ENCODE results near the gene MOV10. TPM values are rescaled to one million over a fixed set of nuclear protein-coding genes. Genes with fewer than 3 reads are reported as not detected.

MOV10 gene
- total and polyA plus RNA-seq, 2 of the 13 experiments (the other 11 are each of a cell fraction or from before 2014, with no cell fraction given): 56.4 to 58.2 TPM

DNA sequence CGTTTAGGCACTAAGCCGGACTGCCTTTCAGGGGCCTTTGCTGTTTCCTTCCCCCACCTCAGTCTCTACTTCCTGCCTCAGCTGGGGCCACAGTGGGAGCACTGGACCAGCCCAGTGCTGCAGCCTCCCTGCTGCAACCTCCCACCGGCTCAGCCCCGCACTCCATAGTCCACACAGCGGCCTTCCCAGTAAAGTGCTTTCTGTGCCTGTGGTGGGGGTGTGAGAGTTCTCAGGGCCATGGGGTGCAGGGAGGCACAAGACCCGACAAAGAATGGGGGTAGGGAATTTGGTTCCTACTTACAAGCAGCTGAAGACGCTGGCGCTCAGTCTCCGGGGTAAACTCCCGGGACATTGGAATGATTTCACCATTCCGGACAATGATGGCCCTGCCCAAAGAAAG is 37.2 kb downstream of the MOV10 start:
- DNase-seq (ENCODE audit: low spot score) (no peak), ATAC-seq (no peak), FAIRE-seq (no peak)
- Histone ChIP-seq H3K4me2 (ENCODE audit: low read depth, low read length) (no peak overlapping the region), H3K27ac (ENCODE audit: extremely low read length, insufficient read depth, low read length) (no peak overlapping the region), H3K27me3 (ENCODE audit: control insufficient read depth in 1 of 2, insufficient read depth in 2 of 2, low read length in 2 of 2) (peaks cover 11 to 69% of the 10 kb centered on the region in 2 experiments), H3K9me3 (ENCODE audit: low read length) (no peaks in the 10 kb centered on the region), H4K20me1 (ENCODE audit: insufficient read depth, low read length) (peaks cover 5% of the 10 kb centered on the region; the same call in 1 of the 2 replicates), H3K79me2 (ENCODE audit: insufficient read depth, low read length) (peaks cover under 1% of the 10 kb centered on the region), H2AFZ (ENCODE audit: low read length) (no peak overlapping the region), H3K36me3 (replicated peaks in 1 of 2; ENCODE audit: control insufficient read depth in 1 of 2, insufficient read depth in 2 of 2, low read length in 2 of 2) (no peaks in the 10 kb centered on the region), H3K4me3 (replicated peaks in 1 of 3; ENCODE audit: insufficient read depth in 1 of 3, low read depth in 2 of 3, low read length in 3 of 3) (no peak overlapping the region), H3K4me1 (ENCODE audit: insufficient read depth, low read length) (peaks cover 40% of the 10 kb centered on the region), H3K9ac (ENCODE audit: insufficient read depth, low read depth, low read length) (no peak overlapping the region)
- TF ChIP-seq RBFOX2 (IDR thresholded peaks at IDR 0.05; ENCODE audit: low read depth, low read length) (no peak), NCOA2 (CRISPR knock-in tag; IDR thresholded peaks at IDR 0.05) (no peak), ZNF232 (CRISPR knock-in tag; IDR thresholded peaks at IDR 0.05; ENCODE audit: borderline replicate concordance) (no peak)
- TF ChIP-seq, protein P1, sequence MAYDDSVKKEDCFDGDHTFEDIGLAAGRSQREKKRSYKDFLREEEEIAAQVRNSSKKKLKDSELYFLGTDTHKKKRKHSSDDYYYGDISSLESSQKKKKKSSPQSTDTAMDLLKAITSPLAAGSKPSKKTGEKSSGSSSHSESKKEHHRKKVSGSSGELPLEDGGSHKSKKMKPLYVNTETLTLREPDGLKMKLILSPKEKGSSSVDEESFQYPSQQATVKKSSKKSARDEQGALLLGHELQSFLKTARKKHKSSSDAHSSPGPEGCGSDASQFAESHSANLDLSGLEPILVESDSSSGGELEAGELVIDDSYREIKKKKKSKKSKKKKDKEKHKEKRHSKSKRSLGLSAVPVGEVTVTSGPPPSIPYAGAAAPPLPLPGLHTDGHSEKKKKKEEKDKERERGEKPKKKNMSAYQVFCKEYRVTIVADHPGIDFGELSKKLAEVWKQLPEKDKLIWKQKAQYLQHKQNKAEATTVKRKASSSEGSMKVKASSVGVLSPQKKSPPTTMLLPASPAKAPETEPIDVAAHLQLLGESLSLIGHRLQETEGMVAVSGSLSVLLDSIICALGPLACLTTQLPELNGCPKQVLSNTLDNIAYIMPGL (CRISPR knock-in tag; IDR thresholded peaks at IDR 0.05; ENCODE audit: borderline replicate concordance in 1 of 2, low read depth in 1 of 2): no peak
- intact Hi-C loops (cut with micrococcal nuclease; ENCODE audit: unreplicated experiment) (no loop called here), in situ Hi-C loops (cut with HindIII; ENCODE audit: extremely low pct_ligation_motif_present, low pct_unique_long_range_greater_than_20kb) (loop anchor here (25.0 kb wide), 1 partner anchor 326 kb away; no protein-coding TSS in a partner anchor)
- BruUV-seq (replicated peaks): no TSS peak
- ChIA-PET POLR2A (interaction anchor here (1.4 kb wide), 1 partner anchor 16 kb away, joined by 3 read pairs; no protein-coding TSS in a partner anchor), CTCF (ENCODE audit: low intra/inter-chr PET ratio, low total read pairs) (no interaction called here)
- WGBS (ENCODE audit: low lambda C conversion rate): 66% methylated on average over 9 of the region's 11 CpGs

DNA sequence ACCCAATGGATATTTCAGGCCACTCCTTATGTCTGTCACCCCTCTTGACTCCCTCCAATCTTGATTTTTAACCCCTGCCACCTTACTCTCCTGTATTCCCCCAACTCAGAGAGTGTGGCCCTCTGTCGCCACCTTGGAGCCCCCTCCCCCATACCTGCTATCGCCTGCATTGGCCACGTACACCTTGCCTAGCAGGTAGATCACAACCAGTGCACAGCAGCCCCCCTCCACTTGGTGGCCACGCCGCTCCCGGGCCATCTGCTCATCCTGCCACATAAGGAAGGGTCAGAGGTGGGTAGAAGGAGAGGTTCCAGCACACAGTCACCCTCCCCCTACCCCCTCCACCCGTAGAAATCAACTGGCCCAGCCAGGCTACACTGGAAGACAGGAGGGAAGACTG is 37.7 kb downstream of the MOV10 start:
- no peak for DNase-seq (ENCODE audit: low spot score)
- 36% methylated on average over 7 of the region's 7 CpGs for WGBS (ENCODE audit: low lambda C conversion rate)
- H3K9ac ChIP-seq (ENCODE audit: insufficient read depth, low read depth, low read length): no peak overlapping the region
- ATAC-seq: no peak
- ChIA-PET POLR2A (interaction anchor here (0.7 to 1.4 kb wide), 2 partner anchors 17 to 318 kb away, joined by 3 read pairs; no protein-coding TSS in a partner anchor), CTCF (ENCODE audit: low intra/inter-chr PET ratio, low total read pairs) (no interaction called here)
- no peak overlapping the region for H3K4me3 ChIP-seq (replicated peaks in 1 of 3; ENCODE audit: insufficient read depth in 1 of 3, low read depth in 2 of 3, low read length in 3 of 3)
- H4K20me1 ChIP-seq (ENCODE audit: insufficient read depth, low read length): peaks cover 5% of the 10 kb centered on the region; the same call in 1 of the 2 replicates
- H3K4me1 ChIP-seq (ENCODE audit: insufficient read depth, low read length): peaks cover 40% of the 10 kb centered on the region
- no TSS peak for BruUV-seq (replicated peaks)
- no peaks in the 10 kb centered on the region for H3K79me2 ChIP-seq (ENCODE audit: insufficient read depth, low read length)
- H2AFZ ChIP-seq (ENCODE audit: low read length): no peak overlapping the region
- H3K36me3 ChIP-seq (replicated peaks in 1 of 2; ENCODE audit: control insufficient read depth in 1 of 2, insufficient read depth in 2 of 2, low read length in 2 of 2): no peaks in the 10 kb centered on the region
- in situ Hi-C loops (cut with HindIII; ENCODE audit: extremely low pct_ligation_motif_present, low pct_unique_long_range_greater_than_20kb) (loop anchor here (25.0 kb wide), 1 partner anchor 325 kb away; no protein-coding TSS in a partner anchor), intact Hi-C loops (cut with micrococcal nuclease; ENCODE audit: unreplicated experiment) (no loop called here)
- H3K27me3 ChIP-seq (ENCODE audit: control insufficient read depth in 1 of 2, insufficient read depth in 2 of 2, low read length in 2 of 2): peaks cover 11 to 69% of the 10 kb centered on the region in 2 experiments
- no peak for FAIRE-seq
- H3K9me3 ChIP-seq (ENCODE audit: low read length): no peaks in the 10 kb centered on the region
- no peak overlapping the region for H3K27ac ChIP-seq (ENCODE audit: extremely low read length, insufficient read depth, low read length)
- H3K4me2 ChIP-seq (ENCODE audit: low read depth, low read length): no peak overlapping the region
- TF ChIP-seq TCF7L2 (IDR thresholded peaks at IDR 0.05; ENCODE audit: low read depth, low read length) (no peak), KDM5B (CRISPR knock-in tag; IDR thresholded peaks at IDR 0.05; ENCODE audit: borderline replicate concordance) (no peak), ZSCAN30 (CRISPR knock-in tag; IDR thresholded peaks at IDR 0.05) (no peak), ZFP41 (CRISPR knock-in tag; IDR thresholded peaks at IDR 0.05; ENCODE audit: borderline replicate concordance) (no peak)
- TF ChIP-seq, protein P2, sequence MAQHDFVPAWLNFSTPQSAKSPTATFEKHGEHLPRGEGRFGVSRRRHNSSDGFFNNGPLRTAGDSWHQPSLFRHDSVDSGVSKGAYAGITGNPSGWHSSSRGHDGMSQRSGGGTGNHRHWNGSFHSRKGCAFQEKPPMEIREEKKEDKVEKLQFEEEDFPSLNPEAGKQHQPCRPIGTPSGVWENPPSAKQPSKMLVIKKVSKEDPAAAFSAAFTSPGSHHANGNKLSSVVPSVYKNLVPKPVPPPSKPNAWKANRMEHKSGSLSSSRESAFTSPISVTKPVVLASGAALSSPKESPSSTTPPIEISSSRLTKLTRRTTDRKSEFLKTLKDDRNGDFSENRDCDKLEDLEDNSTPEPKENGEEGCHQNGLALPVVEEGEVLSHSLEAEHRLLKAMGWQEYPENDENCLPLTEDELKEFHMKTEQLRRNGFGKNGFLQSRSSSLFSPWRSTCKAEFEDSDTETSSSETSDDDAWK (CRISPR knock-in tag; IDR thresholded peaks at IDR 0.05): no peak
- TF ChIP-seq, protein P3, sequence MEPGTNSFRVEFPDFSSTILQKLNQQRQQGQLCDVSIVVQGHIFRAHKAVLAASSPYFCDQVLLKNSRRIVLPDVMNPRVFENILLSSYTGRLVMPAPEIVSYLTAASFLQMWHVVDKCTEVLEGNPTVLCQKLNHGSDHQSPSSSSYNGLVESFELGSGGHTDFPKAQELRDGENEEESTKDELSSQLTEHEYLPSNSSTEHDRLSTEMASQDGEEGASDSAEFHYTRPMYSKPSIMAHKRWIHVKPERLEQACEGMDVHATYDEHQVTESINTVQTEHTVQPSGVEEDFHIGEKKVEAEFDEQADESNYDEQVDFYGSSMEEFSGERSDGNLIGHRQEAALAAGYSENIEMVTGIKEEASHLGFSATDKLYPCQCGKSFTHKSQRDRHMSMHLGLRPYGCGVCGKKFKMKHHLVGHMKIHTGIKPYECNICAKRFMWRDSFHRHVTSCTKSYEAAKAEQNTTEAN (CRISPR knock-in tag; conservative IDR thresholded peaks at IDR 0.05): no peak
